A549 (cell line): Measurements from ENCODE around the gene HMGN1. TPM values are rescaled to one million over a fixed set of nuclear protein-coding genes. Genes with fewer than 3 reads are reported as not detected.

ENCODE experiments used
- ATAC-seq, 2 experiments: fragments of 200-7000 bp in 1 of 2; fragments of >200 bp in 1 of 2; cut with Nextera tagmentation in 1 of 2; cut with Tn5 transposase in 1 of 2; 3 replicates each; pipeline versions ENCODE4 v1.8.0 to v1.9.1; 2018 to 2020; ENCODE audit warnings: mild to moderate bottlenecking in 1 of 2, moderate library complexity in 1 of 2
- CTCF ChIA-PET: fragments of 300-600 bp; sonication (Branson Sonifier 250); formaldehyde crosslinking; extraction: SDS; loops from one replicate; lab custom pipeline; 2021; ENCODE audit warnings: antibody characterized with exemption, inconsistent platforms; lab: Yijun Ruan, JAX
- POLR2A ChIA-PET: fragments of 350-600 bp; formaldehyde crosslinking; extraction: SDS; loops from one replicate; lab custom pipeline; 2021; ENCODE audit warnings: antibody characterized with exemption, inconsistent platforms; lab: Yijun Ruan, JAX
- DNase-seq, 2 experiments: peaks; one replicate each; pipeline versions ENCODE4 v3.0.0 to v3.0.0-alpha.2; 2011 to 2016; ENCODE audit warnings: low read depth in 1 of 2, low spot score in 1 of 2
- FAIRE-seq: peaks from 2 replicates; lab custom pipeline; 2011; peaks lifted over from hg19 to GRCh38; lab: Jason Lieb, UNC
- H3K27ac ChIP-seq, 2 experiments: fragments of >200 bp; sonication (Bioruptor Twin); formaldehyde crosslinking; 3 replicates each; pipeline ENCODE4 v1.5.1; 2016 to 2017
- H3K4me1 ChIP-seq: fragments of >200 bp; sonication (Bioruptor Twin); formaldehyde crosslinking; 3 replicates; pipeline ENCODE4 v1.6.1; 2016
- H3K4me2 ChIP-seq: fragments of >200 bp; sonication (Bioruptor Twin); formaldehyde crosslinking; 3 replicates; pipeline ENCODE4 v1.6.1; 2016
- H3K4me3 ChIP-seq: fragments of >200 bp; sonication (Bioruptor Twin); formaldehyde crosslinking; 3 replicates; pipeline ENCODE4 v1.5.1; 2016
- H3K9me3 ChIP-seq: fragments of >200 bp; sonication (Bioruptor Twin); formaldehyde crosslinking; 3 replicates; pipeline ENCODE4 v1.6.1; 2016
- ATOH8 ChIP-seq: fragments of 250-450 bp; sonication (Bioruptor Pico); IDR thresholded peaks from 2 replicates; pipeline ENCODE4 v1.5.0; 2020; ENCODE audit warnings: low read depth, mild to moderate bottlenecking, moderate library complexity
- BHLHE40 ChIP-seq: IDR thresholded peaks from 2 replicates; pipeline ENCODE4 v1.6.1; 2012; ENCODE audit warnings: low read depth, low read length, inconsistent platforms
- CBX2 ChIP-seq: fragments of 200-600 bp; sonication (generic); IDR thresholded peaks from 2 replicates; pipeline ENCODE4 v1.6.1; 2016; ENCODE audit warnings: low read depth, mild to moderate bottlenecking, borderline replicate concordance
- FOXS1 ChIP-seq: fragments of 250-450 bp; sonication (Bioruptor Pico); IDR thresholded peaks from 2 replicates; pipeline ENCODE4 v1.5.0; 2020; ENCODE audit warnings: mild to moderate bottlenecking, moderate library complexity
- HEYL ChIP-seq: fragments of 250-450 bp; sonication (Bioruptor Pico); IDR thresholded peaks from 2 replicates; pipeline ENCODE4 v1.8.0; 2021; ENCODE audit warnings: mild to moderate bottlenecking, moderate library complexity
- HOXA7 ChIP-seq: fragments of 250-450 bp; sonication (Bioruptor Pico); IDR thresholded peaks from 2 replicates; pipeline ENCODE4 v1.5.0; 2020; ENCODE audit warnings: mild to moderate bottlenecking, moderate library complexity
- JUN ChIP-seq, 2 experiments: fragments of >200 bp; sonication (Bioruptor Twin); formaldehyde crosslinking; IDR thresholded peaks; 2 replicates in 1 of 2; 3 replicates in 1 of 2; pipeline ENCODE4 v1.6.1; 2016 to 2017
- KDM5A ChIP-seq: fragments of 200-600 bp; sonication (generic); IDR thresholded peaks from 2 replicates; pipeline ENCODE4 v1.6.1; 2016; ENCODE audit warnings: antibody characterized with exemption, mild to moderate bottlenecking
- MAFK ChIP-seq: fragments of 450-650 bp; IDR thresholded peaks from 2 replicates; pipeline ENCODE4 v1.6.1; 2014; ENCODE audit not compliant: partially characterized antibody
- MAZ ChIP-seq: fragments of 150-350 bp; IDR thresholded peaks from 2 replicates; pipeline ENCODE4 v1.6.1; 2014; ENCODE audit warnings: antibody characterized with exemption, low read depth, low read length, borderline replicate concordance
- NPAS2 ChIP-seq: fragments of 250-450 bp; sonication (Bioruptor Pico); IDR thresholded peaks from 2 replicates; pipeline ENCODE4 v1.8.0; 2022; ENCODE audit warnings: mild to moderate bottlenecking, moderate library complexity, borderline replicate concordance
- PHF8 ChIP-seq: fragments of 200-600 bp; sonication (generic); IDR thresholded peaks from 2 replicates; pipeline ENCODE4 v1.6.1; 2016; ENCODE audit warnings: low read depth, mild to moderate bottlenecking, antibody characterized with exemption, moderate library complexity, borderline replicate concordance
- POLR2A ChIP-seq: IDR thresholded peaks from 2 replicates; pipeline ENCODE4 v1.6.1; 2012; ENCODE audit warnings: mild to moderate bottlenecking, low read length
- RCOR1 ChIP-seq: fragments of 150-350 bp; IDR thresholded peaks from 2 replicates; pipeline ENCODE4 v1.6.1; 2014; ENCODE audit warnings: antibody characterized with exemption, low read length, low read depth
- RFX5 ChIP-seq: fragments of 450-650 bp; IDR thresholded peaks from 2 replicates; pipeline ENCODE4 v1.7.1; 2014; ENCODE audit warnings: antibody characterized with exemption, mild to moderate bottlenecking, moderate library complexity
- RNF2 ChIP-seq: fragments of 200-600 bp; sonication (generic); IDR thresholded peaks from 2 replicates; pipeline ENCODE4 v1.6.1; 2016; ENCODE audit warnings: low read depth, mild to moderate bottlenecking, antibody characterized with exemption, moderate library complexity, borderline replicate concordance
- SMC3 ChIP-seq: fragments of >200 bp; sonication (Bioruptor Twin); formaldehyde crosslinking; IDR thresholded peaks from 3 replicates; pipeline ENCODE4 v1.6.1; 2018; ENCODE audit warnings: inconsistent platforms
- SREBF2 ChIP-seq: fragments of 450-650 bp; IDR thresholded peaks from 2 replicates; pipeline ENCODE4 v1.6.1; 2014; ENCODE audit warnings: mild to moderate bottlenecking, moderate library complexity
- WGBS: methylation state at CpG from one replicate; pipeline ENCODE4 v1.1.6; 2017; ENCODE audit errors: missing lambda C conversion rate; 5-methylcytosine and 5-hydroxymethylcytosine counted together
- polyA plus RNA-seq, 4 experiments: library from polyadenylated mRNA; depleted of rRNA in 3 of 4; stranded (reverse); fragments of >200 nt; fragmentation: RNase III in 1 of 4; extraction: RNeasy Plus Mini Kit Qiagen cat#74134 plus additional on column Dnase treatment in 1 of 4; gene quantifications; 2 replicates in 3 of 4; 3 replicates in 1 of 4; pipeline ENCODE4 v1.2.3, GENCODE V29; 2011 to 2017
- TF ChIP-seq, protein P1 (sequence below): fragments of 450-650 bp; IDR thresholded peaks from 2 replicates; pipeline ENCODE4 v1.6.1; 2014; ENCODE audit warnings: antibody characterized with exemption
- TF ChIP-seq, protein P2 (sequence below): fragments of 250-450 bp; sonication (Bioruptor Pico); IDR thresholded peaks from 2 replicates; pipeline ENCODE4 v1.5.0; 2021; ENCODE audit warnings: mild to moderate bottlenecking, moderate library complexity, borderline replicate concordance

The HMGN1 gene
- polyA plus RNA-seq, 2 of the 4 experiments (the other 2 are of a cell fraction) = 222 to 269 TPM

- no peak overlapping the region for H3K27ac ChIP-seq
- H3K4me3 ChIP-seq = no peak overlapping the region
- ATAC-seq = no peak
- H3K4me1 ChIP-seq = peaks cover 27% of the 10 kb centered on the region; the same call in 2 of the 3 replicates
- CTCF ChIA-PET = interaction anchor here (1.1 kb wide), 2 partner anchors 21 to 76 kb away, joined by 3 read pairs; no protein-coding TSS in a partner anchor
- TF ChIP-seq JUN (IDR thresholded peaks at IDR 0.05) = no peak
- TF ChIP-seq CBX2 = no peak
- TF ChIP-seq, protein P1, sequence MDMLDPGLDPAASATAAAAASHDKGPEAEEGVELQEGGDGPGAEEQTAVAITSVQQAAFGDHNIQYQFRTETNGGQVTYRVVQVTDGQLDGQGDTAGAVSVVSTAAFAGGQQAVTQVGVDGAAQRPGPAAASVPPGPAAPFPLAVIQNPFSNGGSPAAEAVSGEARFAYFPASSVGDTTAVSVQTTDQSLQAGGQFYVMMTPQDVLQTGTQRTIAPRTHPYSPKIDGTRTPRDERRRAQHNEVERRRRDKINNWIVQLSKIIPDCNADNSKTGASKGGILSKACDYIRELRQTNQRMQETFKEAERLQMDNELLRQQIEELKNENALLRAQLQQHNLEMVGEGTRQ = no peak
- TF ChIP-seq, protein P2, sequence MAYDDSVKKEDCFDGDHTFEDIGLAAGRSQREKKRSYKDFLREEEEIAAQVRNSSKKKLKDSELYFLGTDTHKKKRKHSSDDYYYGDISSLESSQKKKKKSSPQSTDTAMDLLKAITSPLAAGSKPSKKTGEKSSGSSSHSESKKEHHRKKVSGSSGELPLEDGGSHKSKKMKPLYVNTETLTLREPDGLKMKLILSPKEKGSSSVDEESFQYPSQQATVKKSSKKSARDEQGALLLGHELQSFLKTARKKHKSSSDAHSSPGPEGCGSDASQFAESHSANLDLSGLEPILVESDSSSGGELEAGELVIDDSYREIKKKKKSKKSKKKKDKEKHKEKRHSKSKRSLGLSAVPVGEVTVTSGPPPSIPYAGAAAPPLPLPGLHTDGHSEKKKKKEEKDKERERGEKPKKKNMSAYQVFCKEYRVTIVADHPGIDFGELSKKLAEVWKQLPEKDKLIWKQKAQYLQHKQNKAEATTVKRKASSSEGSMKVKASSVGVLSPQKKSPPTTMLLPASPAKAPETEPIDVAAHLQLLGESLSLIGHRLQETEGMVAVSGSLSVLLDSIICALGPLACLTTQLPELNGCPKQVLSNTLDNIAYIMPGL (CRISPR knock-in tag) = no peak
- no peak for TF ChIP-seq HOXA7 (CRISPR knock-in tag)
- TF ChIP-seq ATOH8 (CRISPR knock-in tag) = no peak
- TF ChIP-seq PHF8 = no peak
- TF ChIP-seq SREBF2 = no peak
- TF ChIP-seq RNF2 = no peak
- TF ChIP-seq SMC3 = no peak
- TF ChIP-seq RCOR1 = no peak
- TF ChIP-seq BHLHE40 = no peak
- no peak for TF ChIP-seq FOXS1 (CRISPR knock-in tag)
- TF ChIP-seq, all 56 proteins: peak for 0
- 78% methylated on average over 9 of the region's 9 CpGs for WGBS
- POLR2A ChIA-PET = interaction anchor here (0.6 kb wide), 1 partner anchor 72 kb away, joined by 5 read pairs; no protein-coding TSS in a partner anchor
- DNase-seq (no peak), FAIRE-seq (no peak)
- Histone ChIP-seq H3K9me3 (no peaks in the 10 kb centered on the region), H3K4me2 (no peak overlapping the region)
Observed at GRCh38 chr21:39315603-39316445, 33.1 kb downstream of the HMGN1 start.

DNA sequence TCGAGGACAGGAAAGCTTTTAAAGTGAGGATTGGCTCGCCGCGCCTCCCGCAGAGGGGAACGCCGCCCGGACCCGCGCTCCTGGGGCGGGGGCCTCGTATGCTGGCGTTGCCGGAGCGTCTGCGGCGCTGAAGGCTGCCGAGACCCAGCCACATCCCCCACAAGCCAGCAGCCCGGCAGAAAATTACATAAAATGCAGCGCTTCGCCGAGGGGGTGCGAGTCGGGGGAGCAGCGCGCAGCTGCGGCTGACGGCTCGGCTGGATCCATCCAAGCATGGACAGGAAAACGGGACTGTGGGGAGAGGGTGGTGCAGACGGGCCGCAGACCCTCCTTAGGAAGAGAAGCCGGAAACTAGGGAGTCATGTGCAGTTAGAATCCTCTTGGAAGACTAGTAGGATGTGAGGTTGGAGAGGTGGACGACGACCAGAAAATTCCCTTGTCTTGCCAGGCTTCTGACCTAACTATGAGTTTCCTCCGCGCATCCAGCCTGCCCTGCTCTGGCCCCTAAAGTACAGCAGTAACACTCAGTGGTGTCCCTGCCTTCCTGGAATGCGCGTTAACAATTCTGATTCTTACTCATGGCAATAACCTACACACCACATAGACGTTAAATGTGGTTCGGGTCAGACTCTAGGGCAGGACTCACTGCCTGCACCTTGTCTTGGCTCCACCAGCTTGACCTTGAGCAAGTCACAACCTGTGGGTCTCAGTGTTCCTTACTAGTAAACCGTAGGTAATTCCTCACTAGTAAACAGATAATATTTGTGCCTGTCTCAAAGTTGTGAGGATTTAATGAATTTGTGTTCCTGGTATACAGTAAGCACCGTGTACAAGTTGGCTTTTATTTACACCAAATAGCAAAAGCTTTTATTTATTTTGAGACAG lies 34.5 kb downstream of the HMGN1 start:
- no peaks in the 10 kb centered on the region for H3K9me3 ChIP-seq
- no peak for FAIRE-seq
- peak overlapping the region; percentile 85 for H3K4me2 ChIP-seq
- no peak for TF ChIP-seq RFX5
- TF ChIP-seq NPAS2 (CRISPR knock-in tag) = no peak
- TF ChIP-seq MAZ = no peak
- no peak for TF ChIP-seq HEYL (CRISPR knock-in tag)
- no peak for TF ChIP-seq MAFK
- no peak for TF ChIP-seq KDM5A
- no peak for TF ChIP-seq RNF2
- TF ChIP-seq POLR2A = no peak; the same call in 1 of the 2 replicates
- ATAC-seq = peak; percentile 38 to 52
- DNase-seq = peak; percentile 10 to 38
- 11% methylated on average over 14 of the region's 43 CpGs for WGBS
- H3K4me3 ChIP-seq = peak overlapping the region; percentile 86
- H3K4me1 ChIP-seq = peaks cover 21% of the 10 kb centered on the region; the same call in 2 of the 3 replicates
- ChIA-PET CTCF (interaction anchor here (0.6 to 2.2 kb wide), 6 partner anchors 22 to 399 kb away, joined by 3 to 6 read pairs (median 3); no protein-coding TSS in a partner anchor), POLR2A (interaction anchor here (1.0 to 1.4 kb wide), 5 partner anchors 26 to 73 kb away, joined by 3 to 4 read pairs (median 4); partner anchors contain the start of gene HMGN1)
- H3K27ac ChIP-seq = peak overlapping the region; percentile 98 to 99
